CD14-positive monocyte (primary cell): Measurements from ENCODE around the gene GPS1. TPM values are rescaled to one million over a fixed set of nuclear protein-coding genes. Genes with fewer than 3 reads are reported as not detected.

Experiments used
- DNase-seq, 3 donors: peaks; one replicate each; pipeline ENCODE4 v3.0.0-alpha.2; 2011 to 2022
- H2AFZ ChIP-seq: 2 replicates; pipeline ENCODE4 v1.6.0; 2012; ENCODE audit warnings: mild to moderate bottlenecking, low read depth, low read length, inconsistent platforms; ENCODE audit not compliant: insufficient read depth, poor library complexity, severe bottlenecking
- H3K27ac ChIP-seq, 2 donors: 1 replicate in 1 of 2; 2 replicates in 1 of 2; pipeline ENCODE4 v1.5.1; 2012 to 2013; ENCODE audit warnings: low read length in 2 of 2, control low read depth in 1 of 2, inconsistent platforms in 1 of 2, low read depth in 1 of 2, mild to moderate bottlenecking in 1 of 2
- H3K27me3 ChIP-seq, 2 donors: one replicate each; pipeline versions ENCODE4 v1.6.0 to v1.6.1; 2011 to 2013; ENCODE audit warnings: low read length in 2 of 2; ENCODE audit not compliant: control insufficient read depth in 2 of 2, insufficient read depth in 2 of 2
- H3K36me3 ChIP-seq, 2 donors: replicated peaks in 1 of 2; 1 replicate in 1 of 2; 2 replicates in 1 of 2; pipeline versions ENCODE4 v1.5.1 to v1.6.1; 2012 to 2013; ENCODE audit warnings: low read length in 2 of 2, control low read depth in 1 of 2, inconsistent platforms in 1 of 2, mild to moderate bottlenecking in 1 of 2; ENCODE audit not compliant: insufficient read depth in 2 of 2, control insufficient read depth in 1 of 2
- H3K4me1 ChIP-seq, 2 donors: 1 replicate in 1 of 2; 2 replicates in 1 of 2; pipeline versions ENCODE4 v1.5.1 to v1.6.1; 2012 to 2013; ENCODE audit warnings: low read length in 2 of 2, control low read depth in 1 of 2, inconsistent platforms in 1 of 2, mild to moderate bottlenecking in 1 of 2, moderate library complexity in 1 of 2; ENCODE audit not compliant: insufficient read depth in 2 of 2, control insufficient read depth in 1 of 2
- H3K4me2 ChIP-seq: replicated peaks from 2 replicates; pipeline ENCODE3; 2012; ENCODE audit warnings: low read length, moderate library complexity, mild to moderate bottlenecking; ENCODE audit not compliant: poor library complexity, severe bottlenecking; ENCODE audit errors: extremely low read depth
- H3K4me3 ChIP-seq, 3 experiments: fragments of 200-600 bp in 1 of 3; sonication (generic) in 1 of 3; replicated peaks in 1 of 3; 1 replicate in 2 of 3; 2 replicates in 1 of 3; pipeline ENCODE4 v1.5.1; 2011 to 2013; ENCODE audit warnings: low read length in 3 of 3, mild to moderate bottlenecking in 3 of 3, control low read depth in 2 of 3, low read depth in 2 of 3, inconsistent platforms in 1 of 3, moderate library complexity in 1 of 3
- H3K79me2 ChIP-seq: 2 replicates; pipeline ENCODE4 v1.6.0; 2012; ENCODE audit warnings: mild to moderate bottlenecking, control low read depth, inconsistent platforms, low read length, moderate library complexity; ENCODE audit not compliant: insufficient read depth
- H3K9ac ChIP-seq: 2 replicates; pipeline ENCODE4 v1.6.0; 2017; ENCODE audit warnings: low read length, mild to moderate bottlenecking; ENCODE audit not compliant: insufficient read depth, poor library complexity, severe bottlenecking
- H3K9me3 ChIP-seq, 2 donors: replicated peaks in 1 of 2; 1 replicate in 1 of 2; 2 replicates in 1 of 2; pipeline versions ENCODE4 v1.5.1 to v1.6.1; 2012 to 2013; ENCODE audit warnings: low read length in 2 of 2, control low read depth in 1 of 2; ENCODE audit not compliant: control insufficient read depth in 1 of 2, insufficient read depth in 1 of 2
- H4K20me1 ChIP-seq: 2 replicates; pipeline ENCODE4 v1.6.0; 2012; ENCODE audit warnings: mild to moderate bottlenecking, low read length, control low read depth, moderate library complexity; ENCODE audit not compliant: insufficient read depth
- H3K27ac Mint-ChIP-seq, 7 donors: one replicate each; pipeline ENCODE4 v1.8.0; 2020; ENCODE audit warnings: mild to moderate bottlenecking in 7 of 7, mixed read lengths in 7 of 7, moderate library complexity in 6 of 7, inconsistent platforms in 2 of 7
- H3K27me3 Mint-ChIP-seq, 3 donors: one replicate each; pipeline ENCODE4 v1.8.0; 2021 to 2022; ENCODE audit warnings: low read depth in 3 of 3, mild to moderate bottlenecking in 3 of 3, mixed read lengths in 3 of 3, moderate library complexity in 3 of 3, inconsistent platforms in 1 of 3
- H3K36me3 Mint-ChIP-seq, 2 donors: one replicate each; pipeline ENCODE4 v1.8.0; 2020; ENCODE audit warnings: mixed read lengths in 2 of 2, inconsistent platforms in 1 of 2, mild to moderate bottlenecking in 1 of 2
- H3K4me1 Mint-ChIP-seq: one replicate; pipeline ENCODE4 v1.8.0; 2020; ENCODE audit warnings: mild to moderate bottlenecking, mixed read lengths
- H3K4me3 Mint-ChIP-seq, 2 donors: one replicate each; pipeline ENCODE4 v1.8.0; 2020; ENCODE audit warnings: mild to moderate bottlenecking in 2 of 2, mixed read lengths in 2 of 2, moderate library complexity in 1 of 2
- H3K9me3 Mint-ChIP-seq, 7 donors: one replicate each; pipeline ENCODE4 v1.8.0; 2020 to 2022; ENCODE audit warnings: mixed read lengths in 7 of 7, mild to moderate bottlenecking in 6 of 7, moderate library complexity in 6 of 7, inconsistent platforms in 2 of 7
- CTCF ChIP-seq: fragments of 200-600 bp; IDR thresholded peaks from one replicate; pipeline ENCODE4 v1.8.0; 2022; ENCODE audit warnings: antibody characterized with exemption, mild to moderate bottlenecking
- WGBS: methylation state at CpG from one replicate; pipeline ENCODE4 v1.1.5; 2013; ENCODE audit warnings: missing lambda C conversion rate; ENCODE audit not compliant: insufficient coverage; 5-methylcytosine and 5-hydroxymethylcytosine counted together
- intact Hi-C, 2 donors: fragments of 100-400 bp; cut with micrococcal nuclease; formaldehyde crosslinking; loops; one replicate each; pipeline versions ENCODE4 v1.15.0 to v1.15.1; 2023
- polyA plus RNA-seq, 3 donors: library from polyadenylated mRNA; depleted of rRNA in 1 of 3; unstranded in 2 of 3; stranded (reverse) in 1 of 3; fragments of 300-500 nt in 2 of 3; fragments of >200 nt in 1 of 3; fragmentation: Illumina TruSeq in 2 of 3; gene quantifications; 1 replicate in 2 of 3; 2 replicates in 1 of 3; pipeline ENCODE4 v1.2.3, GENCODE V29; 2012 to 2021

GPS1 gene
- polyA plus RNA-seq, 3 donors: 101 to 130 (median 110) TPM

- H3K4me3 ChIP-seq: no peak overlapping the region
- peaks cover 19% of the 10 kb centered on the region for H3K4me1 Mint-ChIP-seq
- no peak for DNase-seq
- no peak for TF ChIP-seq CTCF
- H3K79me2 ChIP-seq: no peaks in the 10 kb centered on the region
- H3K27me3 Mint-ChIP-seq: peaks cover 1 to 6% (median 4%) of the 10 kb centered on the region in 3 donors
- H4K20me1 ChIP-seq: no peaks in the 10 kb centered on the region
- intact Hi-C loops: no loop called here
- no peak overlapping the region for H3K27ac ChIP-seq
- WGBS: 95% methylated on average over 8 of the region's 9 CpGs
- no peaks in the 10 kb centered on the region for H3K9me3 ChIP-seq
- no peak overlapping the region for H3K4me3 Mint-ChIP-seq
- no peaks in the 10 kb centered on the region for H3K27me3 ChIP-seq
- H2AFZ ChIP-seq: no peak overlapping the region
- no peak overlapping the region for H3K27ac Mint-ChIP-seq
- H3K9ac ChIP-seq: no peak overlapping the region
- H3K36me3 Mint-ChIP-seq: peaks cover 10 to 11% of the 10 kb centered on the region in 2 donors
- peaks cover 9 to 10% of the 10 kb centered on the region in 2 donors for H3K36me3 ChIP-seq
- H3K9me3 Mint-ChIP-seq: peaks cover 0 to 2% (median 0%) of the 10 kb centered on the region in 7 donors
- H3K4me1 ChIP-seq: peaks cover 15 to 17% of the 10 kb centered on the region in 2 donors
- no peak overlapping the region for H3K4me2 ChIP-seq
Observed at GRCh38 chr17:82042649-82043048, 9.0 kb upstream of the GPS1 start.

- Histone ChIP-seq H3K36me3 (peaks cover 17 to 18% of the 10 kb centered on the region in 2 donors), H3K27ac (no peak overlapping the region), H3K79me2 (no peaks in the 10 kb centered on the region), H3K9ac (no peak overlapping the region), H3K27me3 (no peaks in the 10 kb centered on the region), H3K4me3 (no peak overlapping the region), H4K20me1 (no peaks in the 10 kb centered on the region), H3K4me1 (peaks cover 6 to 9% of the 10 kb centered on the region in 2 donors), H3K9me3 (no peaks in the 10 kb centered on the region), H3K4me2 (no peak overlapping the region), H2AFZ (no peak overlapping the region)
- 92% methylated on average over 10 of the region's 16 CpGs for WGBS
- H3K9me3 Mint-ChIP-seq: peaks cover 0 to 2% (median 0%) of the 10 kb centered on the region in 7 donors
- TF ChIP-seq CTCF: no peak
- no peak for DNase-seq
- peaks cover 13% of the 10 kb centered on the region for H3K4me1 Mint-ChIP-seq
- intact Hi-C loops: no loop called here
- H3K4me3 Mint-ChIP-seq: no peak overlapping the region
- H3K27me3 Mint-ChIP-seq: peaks cover 1 to 4% (median 2%) of the 10 kb centered on the region in 3 donors
- peaks cover 13 to 18% of the 10 kb centered on the region in 2 donors for H3K36me3 Mint-ChIP-seq
- H3K27ac Mint-ChIP-seq: no peak overlapping the region
Observed at GRCh38 chr17:82043507-82043906, 8.2 kb upstream of the GPS1 start.
